Vagina (tissue), 2 donors: ENCODE results near the gene PACRG.

Experiments used
- POLR2A ChIP-seq, 2 donors: fragments of 450-650 bp; IDR thresholded peaks; one replicate each; pipeline ENCODE4 v1.6.1; 2017; ENCODE audit warnings: antibody characterized with exemption in 2 of 2, mild to moderate bottlenecking in 2 of 2, moderate library complexity in 2 of 2
- POLR2AphosphoS5 ChIP-seq, 2 donors: sonication (generic); formaldehyde crosslinking; IDR thresholded peaks; one replicate each; pipeline ENCODE4 v1.9.0; 2017; ENCODE audit warnings: antibody characterized with exemption in 2 of 2, mild to moderate bottlenecking in 2 of 2, low read depth in 1 of 2; ENCODE audit not compliant: insufficient read depth in 1 of 2
- TF ChIP-seq, protein P1 (sequence below), 3 experiments: fragments of 450-650 bp in 2 of 3; fragments of 200-600 bp in 1 of 3; sonication (generic) in 1 of 3; IDR thresholded peaks; one replicate each; pipeline ENCODE4 v1.5.1; 2017 to 2019; ENCODE audit warnings: antibody characterized with exemption in 3 of 3, mild to moderate bottlenecking in 2 of 3, moderate library complexity in 2 of 3

DNA sequence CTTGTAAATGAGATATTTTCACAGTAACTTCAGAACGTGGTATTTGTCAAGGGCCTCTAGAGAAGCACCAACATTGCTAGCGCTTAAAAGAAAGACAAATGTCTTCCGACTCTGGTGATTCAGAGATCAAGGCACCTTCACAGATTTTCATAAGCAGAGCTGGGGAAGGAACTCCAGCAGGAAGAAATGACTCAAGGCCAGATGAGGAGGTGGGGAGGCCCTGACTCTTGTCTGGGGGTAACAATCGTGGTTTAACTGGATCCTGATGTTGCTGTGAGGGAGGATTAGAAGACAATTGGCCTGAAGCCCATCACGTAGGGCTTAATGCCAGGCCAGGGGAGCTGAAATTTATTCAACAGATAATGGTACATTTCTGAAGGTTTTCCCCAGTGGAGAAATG, 563.8 kb downstream of the PACRG start:
- TF ChIP-seq POLR2A (IDR thresholded peaks at IDR 0.05) (no peak), POLR2AphosphoS5 (IDR thresholded peaks at IDR 0.05; ENCODE audit: insufficient read depth in 1 of 2, low read depth in 1 of 2) (no peak)
- TF ChIP-seq, protein P1, sequence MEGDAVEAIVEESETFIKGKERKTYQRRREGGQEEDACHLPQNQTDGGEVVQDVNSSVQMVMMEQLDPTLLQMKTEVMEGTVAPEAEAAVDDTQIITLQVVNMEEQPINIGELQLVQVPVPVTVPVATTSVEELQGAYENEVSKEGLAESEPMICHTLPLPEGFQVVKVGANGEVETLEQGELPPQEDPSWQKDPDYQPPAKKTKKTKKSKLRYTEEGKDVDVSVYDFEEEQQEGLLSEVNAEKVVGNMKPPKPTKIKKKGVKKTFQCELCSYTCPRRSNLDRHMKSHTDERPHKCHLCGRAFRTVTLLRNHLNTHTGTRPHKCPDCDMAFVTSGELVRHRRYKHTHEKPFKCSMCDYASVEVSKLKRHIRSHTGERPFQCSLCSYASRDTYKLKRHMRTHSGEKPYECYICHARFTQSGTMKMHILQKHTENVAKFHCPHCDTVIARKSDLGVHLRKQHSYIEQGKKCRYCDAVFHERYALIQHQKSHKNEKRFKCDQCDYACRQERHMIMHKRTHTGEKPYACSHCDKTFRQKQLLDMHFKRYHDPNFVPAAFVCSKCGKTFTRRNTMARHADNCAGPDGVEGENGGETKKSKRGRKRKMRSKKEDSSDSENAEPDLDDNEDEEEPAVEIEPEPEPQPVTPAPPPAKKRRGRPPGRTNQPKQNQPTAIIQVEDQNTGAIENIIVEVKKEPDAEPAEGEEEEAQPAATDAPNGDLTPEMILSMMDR (IDR thresholded peaks at IDR 0.05), result no peak
